Hepatic stellate cell (primary cell): ENCODE results near the gene LRMDA.

Experiments
- DNase-seq: peaks from one replicate; pipeline ENCODE4 v3.0.0; 2011; ENCODE audit warnings: low spot score

Gene LRMDA

DNA sequence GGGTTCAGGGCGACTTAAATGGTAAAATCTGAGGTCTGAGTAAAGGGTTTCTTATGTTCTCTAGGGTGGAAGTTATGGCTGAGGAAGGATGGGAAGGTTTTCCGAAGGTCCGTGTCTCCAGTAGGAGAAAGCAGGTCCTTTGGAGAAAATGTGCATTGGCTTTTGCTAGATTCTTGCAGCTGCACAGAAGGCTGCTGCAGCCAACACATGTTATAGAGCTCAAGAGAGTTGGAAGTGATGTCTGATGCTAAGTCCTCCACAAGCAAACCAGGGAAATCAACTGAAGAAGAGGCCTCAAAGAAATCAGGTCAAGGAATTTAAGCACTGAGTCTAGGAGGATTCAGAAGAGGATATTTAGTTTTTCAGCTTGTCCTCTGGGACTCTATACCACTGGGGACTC, 404.6 kb downstream of the LRMDA start:
- no peak for DNase-seq

DNA sequence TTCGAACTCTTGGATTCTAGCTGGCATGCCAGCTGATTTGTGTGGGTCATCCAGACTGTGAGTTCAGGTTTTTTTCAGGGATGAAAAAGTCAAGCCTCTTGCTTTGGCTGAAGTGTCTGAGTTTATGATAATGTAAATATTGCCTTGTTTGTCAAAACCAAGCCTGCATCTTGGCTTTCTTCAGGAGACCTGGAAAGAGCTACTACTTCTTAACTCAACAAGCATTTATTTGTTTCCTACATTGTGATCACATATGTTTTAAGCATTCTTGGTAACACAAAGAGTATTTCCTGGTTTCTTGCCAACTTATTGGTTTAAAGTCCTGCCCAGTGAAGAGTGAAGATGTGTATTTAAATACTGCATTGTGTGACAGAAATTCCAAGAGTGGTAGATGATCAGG, 407.1 kb downstream of the LRMDA start:
- DNase-seq: no peak

DNA sequence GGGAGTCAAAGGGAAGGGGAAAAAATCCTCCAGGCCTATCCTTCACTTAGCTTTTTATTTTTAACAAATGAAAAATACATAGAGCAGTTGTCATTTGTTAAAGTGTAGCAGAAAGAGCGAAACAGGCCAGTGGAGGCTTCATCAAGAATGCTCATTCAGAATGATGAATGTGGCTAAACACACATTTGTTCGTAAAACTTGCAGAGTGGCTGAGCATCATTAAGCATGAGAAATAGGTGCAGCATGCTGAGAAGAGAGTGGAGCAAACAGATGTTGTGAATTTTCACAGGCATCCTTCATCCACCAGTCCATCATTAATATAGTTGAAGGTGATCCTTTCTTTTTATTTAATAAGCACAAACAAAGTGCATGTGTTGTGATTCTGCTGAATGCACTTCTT, 407.6 kb downstream of the LRMDA start:
- DNase-seq: no peak

DNA sequence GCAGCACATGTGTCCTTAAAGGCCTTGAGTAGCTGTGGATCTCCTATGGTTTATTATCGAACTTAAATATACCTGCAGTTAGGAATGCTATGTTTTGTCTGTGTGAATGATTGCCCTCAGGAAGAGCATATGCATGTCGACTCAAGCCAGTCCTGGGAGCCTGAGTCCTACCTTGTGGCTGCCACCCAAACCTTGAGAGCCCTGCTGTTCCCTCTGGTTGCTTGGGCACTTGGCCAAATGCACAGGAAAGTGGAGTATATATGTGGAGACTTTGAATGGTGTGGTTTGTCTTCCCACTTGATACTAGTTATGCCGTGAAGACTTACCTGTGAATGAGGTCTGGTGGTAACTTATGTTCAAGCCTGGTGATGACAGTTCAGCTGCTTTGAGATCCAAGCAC, 409.8 kb downstream of the LRMDA start:
- no peak for DNase-seq

DNA sequence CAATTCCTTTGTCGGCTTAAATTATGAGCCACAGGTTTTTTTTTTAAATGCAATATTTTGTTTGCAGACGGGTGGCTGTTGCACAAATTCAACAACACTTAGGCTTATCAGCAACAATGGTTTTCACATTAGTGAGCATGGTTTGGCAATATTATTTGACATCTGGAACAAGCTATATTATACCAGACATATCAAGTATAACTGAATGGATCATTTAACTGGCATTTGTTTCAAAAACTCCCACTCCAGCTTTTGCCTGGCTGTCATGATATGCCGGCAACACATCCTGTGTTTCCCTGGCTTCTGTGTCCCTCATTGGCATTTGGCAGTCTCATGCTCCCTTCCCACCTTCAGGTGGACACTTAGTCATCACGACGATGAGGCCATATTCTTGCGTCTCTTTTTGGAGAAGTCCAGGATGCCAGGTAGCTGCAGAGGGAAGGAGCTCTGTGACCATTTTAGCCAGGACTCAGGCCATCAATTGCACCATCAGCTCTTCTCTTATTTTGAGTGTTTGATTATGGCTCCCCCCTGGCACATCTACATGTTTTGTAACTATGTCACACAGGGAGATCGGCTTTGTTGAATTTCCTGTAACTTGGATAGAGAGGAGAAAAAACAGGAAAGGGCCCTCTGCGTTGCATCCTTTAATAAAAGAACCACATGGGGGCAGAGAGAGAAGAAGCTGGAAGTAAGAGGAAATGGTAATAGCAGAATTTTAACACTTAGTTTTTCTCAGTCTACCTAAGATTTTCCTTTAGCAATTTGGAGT, 413.9 kb downstream of the LRMDA start:
- DNase-seq: no peak

DNA sequence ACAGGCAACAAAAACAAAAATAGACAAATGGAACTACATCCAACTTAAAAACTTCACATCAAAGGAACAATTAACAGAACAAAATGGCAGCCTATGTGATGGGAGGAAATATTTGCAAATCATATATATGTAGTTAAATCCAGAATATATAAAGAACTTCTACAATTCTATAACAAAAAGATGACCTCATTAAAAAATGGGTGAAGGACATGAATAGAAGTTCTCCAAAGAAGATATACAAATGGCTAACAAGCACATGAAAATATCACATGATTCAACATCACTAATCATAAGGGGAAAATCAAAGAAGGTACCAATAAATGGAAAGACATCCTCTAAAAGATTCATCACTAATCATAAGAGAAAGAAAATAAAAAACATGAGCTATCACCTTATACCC, 416.1 kb downstream of the LRMDA start:
- DNase-seq: no peak

DNA sequence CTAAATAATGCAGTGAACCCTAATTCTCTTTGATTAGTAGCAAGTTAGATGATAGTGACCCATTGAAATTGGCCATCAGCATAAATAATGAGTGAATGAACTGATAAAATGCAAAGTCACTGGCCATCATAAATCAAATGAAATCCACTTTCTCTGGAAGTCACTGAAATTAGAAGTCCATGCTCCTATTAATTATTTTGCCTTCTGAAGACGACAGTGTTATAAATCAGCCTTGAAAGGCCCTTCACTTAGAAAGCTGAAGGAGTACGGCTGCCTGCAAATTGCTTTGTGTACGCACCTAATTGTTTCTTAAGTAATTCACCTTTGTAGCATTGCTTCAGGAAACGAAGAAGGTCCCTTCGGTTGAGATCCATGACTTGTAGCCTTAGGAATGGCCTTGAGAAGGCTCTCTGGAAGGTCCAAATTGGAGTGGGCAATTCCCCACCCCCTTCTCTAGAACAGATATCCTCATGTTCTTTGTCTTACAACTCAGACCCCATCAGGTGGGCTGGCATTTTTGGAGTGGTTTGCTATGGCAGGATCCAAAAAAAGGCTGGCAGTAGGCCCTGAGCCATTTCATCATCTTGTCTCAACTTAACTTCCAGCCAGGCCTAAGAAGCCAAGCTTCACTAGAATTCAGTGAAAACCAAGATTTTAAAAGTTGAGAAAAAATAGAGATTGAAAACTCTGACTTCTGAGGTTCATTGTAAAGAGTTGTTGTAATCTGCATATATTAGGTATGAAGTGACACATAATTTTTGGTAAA, 420.3 kb downstream of the LRMDA start:
- no peak for DNase-seq

DNA sequence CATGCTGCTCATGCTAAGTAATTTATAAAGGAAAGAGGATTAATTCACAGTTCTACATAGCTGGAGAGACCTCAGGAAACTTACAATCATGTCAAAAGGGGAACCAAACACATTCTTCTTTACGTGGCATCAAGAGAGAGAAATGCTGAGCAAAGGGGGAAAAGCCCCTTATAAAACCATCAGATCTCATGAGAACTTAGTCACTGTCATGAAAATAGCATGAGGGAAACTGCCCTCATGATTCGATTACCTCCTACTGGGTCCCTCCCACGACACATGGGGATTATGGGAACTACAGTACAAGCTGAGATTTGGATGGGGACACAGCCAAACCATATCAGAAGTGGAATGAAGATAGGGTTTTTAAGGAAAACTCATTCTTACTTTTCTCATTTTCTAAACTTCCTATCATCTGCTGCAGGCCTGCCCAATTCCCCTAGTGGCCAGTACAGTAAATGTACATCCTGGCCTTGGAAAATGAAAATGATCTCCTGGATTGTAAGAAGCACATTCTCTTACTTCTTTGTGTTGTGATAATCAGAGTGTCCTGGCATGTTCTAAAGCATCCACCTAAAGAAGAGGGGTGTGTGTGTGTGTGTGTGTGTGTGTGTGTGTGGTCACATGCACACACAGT, 421.5 kb downstream of the LRMDA start:
- DNase-seq: no peak

DNA sequence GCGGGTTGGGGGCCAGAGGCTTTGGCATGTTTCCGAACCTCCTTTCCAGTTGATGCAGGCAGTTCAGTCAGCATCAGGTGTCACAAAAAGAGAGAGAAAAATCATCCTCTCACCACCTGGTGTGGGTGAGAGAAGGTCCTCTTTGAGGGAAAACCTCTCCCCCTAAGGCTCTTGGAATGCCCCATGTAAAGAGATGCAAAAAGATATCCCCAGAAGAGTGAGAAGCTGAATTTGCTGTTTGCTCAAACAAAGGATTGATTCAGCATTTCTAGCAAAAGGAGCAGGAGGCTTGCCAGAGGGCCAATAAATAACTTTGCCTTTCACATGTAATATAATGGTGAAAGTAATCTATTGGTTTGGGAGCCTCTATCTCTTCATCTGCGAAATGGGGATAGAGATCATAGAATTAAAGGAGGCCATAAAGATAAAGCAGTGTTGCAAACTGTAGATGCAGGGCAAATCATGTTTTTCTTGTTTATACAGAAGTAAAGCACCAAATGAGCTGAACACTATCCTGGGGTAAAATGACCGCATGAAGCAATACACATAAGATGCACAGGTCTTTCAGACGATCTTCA, 425.9 kb downstream of the LRMDA start:
- DNase-seq: no peak

DNA sequence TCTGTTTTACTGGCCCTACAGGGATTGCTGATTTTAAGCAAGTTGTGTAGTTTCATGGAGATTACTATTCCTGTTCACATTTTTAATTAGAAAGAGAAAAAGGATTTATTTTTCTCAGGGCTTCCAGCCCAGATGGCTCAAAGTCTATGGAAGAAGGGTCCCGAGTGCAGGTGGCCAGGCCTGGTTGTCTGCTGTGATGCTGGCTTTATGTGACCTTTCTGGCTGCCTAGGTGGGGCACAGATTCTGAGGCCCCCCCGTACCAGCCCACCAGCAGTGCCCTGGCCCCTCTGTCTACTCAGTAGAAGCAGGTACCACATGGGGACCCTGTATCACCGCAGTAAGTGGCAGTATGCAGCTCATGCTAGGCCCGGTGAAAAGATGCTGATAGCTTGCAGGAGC, 426.5 kb downstream of the LRMDA start:
- DNase-seq: no peak

DNA sequence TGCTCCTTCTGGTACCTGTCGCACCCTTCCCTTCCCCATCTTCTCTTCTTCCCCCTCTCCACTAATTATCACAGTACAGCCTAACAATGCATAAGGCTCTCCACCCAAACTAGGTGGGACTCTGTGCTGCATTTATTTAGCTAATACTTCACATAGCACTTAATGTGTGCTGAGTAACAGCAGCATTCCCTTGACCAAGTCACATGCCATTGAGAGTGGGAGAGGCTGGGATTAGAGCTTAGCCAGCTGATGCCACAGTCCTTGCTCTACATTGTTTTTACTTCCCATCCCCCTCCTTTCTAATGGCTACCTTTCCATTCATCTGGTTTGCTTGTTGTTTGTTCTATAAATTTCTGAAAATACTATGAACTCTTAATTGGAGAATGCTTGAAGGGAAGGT, 426.9 kb downstream of the LRMDA start:
- DNase-seq: no peak

DNA sequence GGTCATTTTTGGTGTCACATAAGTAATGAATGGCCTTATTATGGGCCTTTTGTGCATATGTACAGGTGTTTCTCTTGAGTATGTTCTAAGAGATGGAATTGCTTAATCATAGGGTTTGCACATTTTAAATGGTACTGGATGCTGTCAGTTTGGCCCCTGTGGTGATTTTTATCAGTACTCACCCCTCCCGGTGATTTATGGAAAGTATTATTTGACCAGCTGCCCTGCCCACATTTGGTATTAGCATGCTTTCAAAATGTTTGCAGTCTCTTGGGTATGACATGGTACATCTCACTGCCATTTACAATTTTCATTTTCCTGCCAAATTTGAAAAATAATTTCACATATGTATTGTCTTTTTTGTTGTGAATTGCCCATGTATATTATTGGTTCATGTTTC, 427.7 kb downstream of the LRMDA start:
- DNase-seq: no peak

DNA sequence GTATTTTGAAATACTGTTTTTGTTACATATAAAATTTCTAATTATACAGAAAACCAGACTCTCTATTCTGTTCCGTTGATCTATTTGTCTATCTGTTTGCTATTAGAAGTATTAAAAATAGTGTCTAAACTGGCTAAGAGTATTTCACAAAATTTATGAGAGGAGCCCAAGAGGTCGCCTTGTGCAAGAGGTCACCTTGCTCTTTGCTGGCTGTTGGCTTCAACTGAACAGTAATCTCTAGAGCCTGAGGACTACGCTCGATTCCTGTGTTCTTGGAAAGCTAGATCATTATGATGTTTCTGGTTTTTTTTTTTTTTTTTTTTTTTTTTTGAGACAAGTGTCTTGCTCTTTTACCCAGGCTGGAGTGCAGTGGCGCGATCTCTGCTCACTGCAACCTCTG, 428.6 kb downstream of the LRMDA start:
- no peak for DNase-seq

DNA sequence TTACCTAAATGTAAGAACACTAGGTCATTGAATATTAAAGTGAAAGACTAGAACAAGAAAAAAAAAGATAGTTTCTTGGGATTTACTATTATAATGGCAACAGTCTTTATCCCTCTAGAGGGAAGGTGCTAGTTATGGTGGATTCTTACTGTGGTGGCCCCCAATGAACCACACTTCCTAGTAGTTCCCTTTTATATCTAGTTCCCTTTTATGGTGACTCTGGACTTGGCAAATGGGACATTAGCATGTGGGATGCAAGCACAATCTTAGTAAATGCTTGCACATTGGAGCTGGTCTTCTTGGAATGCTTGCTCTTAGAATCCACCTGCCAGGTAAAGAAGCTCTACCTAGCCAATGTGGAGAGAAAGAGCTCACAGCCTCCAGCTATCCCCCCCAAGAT, 430.2 kb downstream of the LRMDA start:
- no peak for DNase-seq

DNA sequence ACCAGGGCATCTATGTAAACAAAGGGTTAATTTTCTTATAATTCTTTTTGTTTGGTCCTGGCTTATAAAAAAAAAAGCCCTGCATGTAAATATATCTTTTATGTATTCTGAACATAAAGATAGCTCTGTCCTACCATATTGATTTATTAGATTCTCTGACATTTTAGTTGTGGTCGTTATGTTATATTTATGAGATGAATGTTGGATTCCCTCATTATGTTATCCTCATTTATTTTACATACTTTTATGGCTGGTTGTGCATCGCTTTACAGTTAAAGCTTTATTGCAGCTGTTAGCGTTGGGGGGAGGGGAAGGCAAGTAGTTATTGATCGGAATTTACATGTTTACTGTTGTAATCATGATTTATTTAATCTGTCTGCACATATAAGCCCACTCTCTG, 431.5 kb downstream of the LRMDA start:
- DNase-seq: no peak

DNA sequence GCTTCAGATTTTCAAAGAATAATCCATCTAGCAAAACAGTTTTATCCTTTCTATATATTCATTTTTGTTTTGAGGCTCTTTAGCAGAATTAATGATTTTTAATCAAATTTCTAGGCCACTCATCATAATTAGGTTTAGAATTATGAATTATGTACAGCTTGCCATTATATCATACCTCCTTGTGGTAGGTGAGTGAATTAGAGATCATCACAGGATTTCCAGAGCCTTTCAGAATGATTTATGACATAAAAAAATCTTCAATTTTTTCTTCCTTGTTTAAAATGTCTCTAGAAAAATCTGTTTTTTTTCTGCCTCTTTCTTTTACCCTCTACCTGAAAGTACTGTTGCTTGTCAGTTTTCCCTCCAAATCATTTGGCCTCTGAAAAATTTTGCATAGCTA, 433.3 kb downstream of the LRMDA start:
- no peak for DNase-seq

DNA sequence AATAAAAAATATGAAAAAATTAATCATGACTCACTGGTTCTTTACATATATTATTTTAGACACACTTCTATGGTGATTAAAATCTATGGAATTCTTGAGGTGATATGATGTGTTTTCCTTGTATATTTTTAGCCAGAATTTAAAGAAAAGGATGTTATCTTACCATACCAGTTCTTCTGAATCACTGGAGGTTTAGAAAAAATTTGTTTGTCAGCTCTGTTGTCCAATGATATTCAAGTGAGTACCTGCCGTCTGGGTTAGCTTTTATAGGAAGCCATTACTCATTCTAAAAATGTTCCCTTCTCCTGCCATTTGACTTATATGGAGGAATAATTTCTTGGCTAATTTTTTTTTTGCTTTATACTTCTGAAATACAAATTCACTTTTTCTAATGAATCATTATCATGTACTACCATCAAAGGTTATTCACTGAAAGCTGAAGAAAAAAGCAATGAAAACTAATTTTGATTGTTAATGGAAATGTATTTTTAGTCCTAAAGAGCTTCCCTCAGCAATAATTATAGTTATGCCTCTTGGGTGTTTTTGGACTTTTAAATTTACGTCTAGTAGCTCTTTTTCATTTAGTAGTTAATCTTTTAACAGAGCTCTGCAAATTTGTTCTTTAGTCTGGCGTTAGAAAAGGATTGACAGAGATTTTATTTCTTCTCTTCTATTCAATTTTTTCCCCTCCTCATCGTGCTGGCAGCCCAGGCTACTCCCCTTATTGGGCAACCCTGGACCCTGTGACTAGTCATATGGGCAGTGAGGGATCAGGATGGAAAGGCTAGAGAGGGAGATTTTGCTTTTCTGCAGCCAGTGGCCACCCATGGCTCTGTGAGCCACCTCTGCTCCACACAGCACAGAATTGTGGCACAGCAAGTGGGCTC, 434.2 kb downstream of the LRMDA start:
- no peak for DNase-seq

DNA sequence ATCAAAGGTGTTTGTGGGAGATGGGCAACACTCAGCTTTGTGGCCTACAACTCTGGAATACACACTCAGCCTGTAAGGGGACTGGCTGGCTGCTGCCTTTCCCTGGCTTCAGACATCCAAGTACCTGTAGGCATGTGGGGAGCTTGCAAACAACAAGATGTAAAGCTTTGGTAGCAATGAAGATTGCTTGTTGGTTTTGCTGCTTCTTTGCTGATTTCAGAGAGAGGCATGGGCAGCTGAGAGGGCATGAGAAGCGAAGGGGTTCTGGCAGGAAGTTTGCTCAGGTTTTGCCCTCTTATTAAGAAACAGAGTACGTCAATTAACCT, 434.8 kb downstream of the LRMDA start:
- no peak for DNase-seq

DNA sequence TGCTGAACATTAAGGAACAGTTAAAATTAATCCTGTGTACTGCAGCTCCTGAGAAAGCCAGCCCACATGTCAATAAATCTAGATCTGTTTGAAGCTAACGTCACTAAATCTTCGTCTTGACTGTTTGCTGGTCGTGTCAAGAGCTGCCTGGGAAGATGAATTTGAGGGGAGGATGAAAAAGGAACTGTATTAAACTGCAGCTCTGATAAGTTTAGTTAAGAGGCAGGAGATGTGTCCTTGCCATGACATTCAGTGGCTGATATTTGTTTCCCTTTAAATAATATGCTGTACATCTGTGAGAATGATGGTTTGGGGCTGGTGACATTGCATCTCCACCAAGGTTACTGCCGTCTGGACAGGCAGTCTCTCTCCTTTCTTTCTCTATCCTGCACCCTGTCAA, 435.3 kb downstream of the LRMDA start:
- no peak for DNase-seq

DNA sequence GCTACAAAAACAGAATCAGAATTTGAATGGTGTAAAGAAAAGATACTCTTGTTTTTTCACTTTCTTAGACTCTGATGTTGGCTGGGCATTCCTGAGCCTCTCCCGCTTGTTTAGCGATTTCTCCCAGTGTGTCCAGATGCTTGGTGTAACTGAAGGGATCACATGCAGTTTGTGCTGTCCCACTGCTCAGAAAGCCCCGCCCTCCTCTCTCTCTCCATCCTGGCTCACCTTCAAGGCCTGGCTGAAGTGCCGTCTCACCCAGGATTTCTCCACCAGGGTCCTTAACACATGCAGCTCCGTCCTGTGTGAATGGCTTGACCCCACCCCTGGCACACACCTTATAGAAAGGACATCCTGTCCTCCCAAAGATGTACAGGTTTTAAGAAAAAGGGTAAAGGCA, 437.1 kb downstream of the LRMDA start:
- DNase-seq: no peak

DNA sequence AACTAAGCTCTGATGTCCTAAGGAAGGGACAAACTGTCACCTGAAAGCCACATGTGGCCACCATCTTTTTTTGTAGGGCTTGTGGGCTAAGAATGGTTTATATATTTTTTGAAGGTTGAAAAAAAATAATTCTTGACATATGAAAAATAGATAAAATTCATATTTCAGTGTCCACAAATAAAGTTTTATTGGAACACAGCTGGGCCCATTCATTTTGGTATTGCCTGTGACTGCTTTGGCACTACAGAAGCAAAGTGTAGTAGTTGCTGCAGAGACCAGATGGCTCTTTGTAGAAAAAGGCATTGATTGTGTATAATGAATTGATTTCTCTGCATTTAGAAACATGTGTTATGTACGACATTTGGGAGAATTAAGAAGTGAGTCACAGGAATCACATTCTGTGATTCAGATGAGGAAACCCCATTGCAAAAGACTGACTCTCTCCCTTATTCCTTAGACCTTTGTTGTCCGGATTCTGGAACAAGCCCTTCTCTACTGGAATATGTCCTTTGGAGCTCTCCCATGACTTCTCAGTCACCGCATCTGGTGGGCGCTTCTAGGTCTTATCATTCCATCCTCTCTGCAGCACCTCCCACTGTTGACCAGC, 438.7 kb downstream of the LRMDA start:
- no peak for DNase-seq

DNA sequence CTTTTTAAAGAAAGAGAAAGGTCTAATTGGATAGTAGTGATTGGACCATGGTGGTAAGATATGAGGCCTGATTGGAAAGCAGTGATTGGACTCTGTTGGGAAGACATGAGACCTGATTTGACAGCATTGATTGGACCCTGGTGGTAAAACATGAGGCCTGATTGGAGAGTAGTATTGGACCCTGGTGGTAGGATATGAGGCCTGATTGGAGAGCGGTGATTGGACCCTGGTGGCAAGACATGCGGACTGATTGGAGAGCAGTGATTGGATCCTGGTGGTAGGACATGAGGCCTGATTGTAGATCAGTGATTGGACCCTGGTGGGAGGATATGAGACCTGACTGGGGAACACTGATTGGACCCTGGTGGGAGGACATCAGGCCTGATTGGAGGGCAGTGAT, 444.3 kb downstream of the LRMDA start:
- no peak for DNase-seq
